Measurements from ENCODE around the gene SECISBP2L.

The SECISBP2L gene

DNA sequence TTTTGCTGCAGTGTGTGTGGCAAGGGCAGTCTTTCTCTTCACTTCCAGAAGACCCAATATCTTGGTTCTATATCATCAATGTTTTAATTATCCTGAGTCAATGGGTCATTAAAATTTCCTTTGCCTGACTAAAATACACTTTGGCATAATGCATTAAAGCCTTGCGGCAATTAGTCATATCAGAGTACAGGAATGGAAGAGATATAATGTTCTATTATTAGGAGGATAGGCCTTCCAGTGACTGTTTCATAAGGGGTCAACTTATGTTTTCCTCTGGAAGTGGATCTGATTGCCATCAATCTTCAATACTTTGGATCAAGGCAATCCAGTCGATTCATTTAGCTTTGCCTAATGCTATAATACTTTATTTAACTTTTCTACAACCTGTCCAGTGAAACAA is 9.4 kb upstream of the SECISBP2L start:
- no peak for DNase-seq

DNA sequence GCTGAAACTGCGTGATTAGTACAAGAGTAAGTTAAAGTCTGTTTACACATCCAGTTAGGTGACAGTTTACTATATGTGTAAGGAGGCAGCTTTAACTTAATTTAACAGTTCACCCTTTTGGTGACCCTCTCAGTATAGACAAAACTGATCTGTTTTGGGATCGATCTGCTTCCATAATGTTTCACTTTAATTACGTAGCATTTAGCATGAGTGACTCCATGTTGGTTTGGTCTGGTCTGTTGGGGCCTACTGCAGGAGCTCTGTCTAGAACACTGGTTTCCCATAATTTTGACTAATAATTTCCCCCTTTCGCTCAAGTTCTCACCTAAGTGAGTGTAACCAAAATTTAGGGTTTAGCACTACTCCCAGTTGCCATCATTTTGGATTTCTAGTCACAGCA is 6.4 kb upstream of the SECISBP2L start:
- no peak for DNase-seq

DNA sequence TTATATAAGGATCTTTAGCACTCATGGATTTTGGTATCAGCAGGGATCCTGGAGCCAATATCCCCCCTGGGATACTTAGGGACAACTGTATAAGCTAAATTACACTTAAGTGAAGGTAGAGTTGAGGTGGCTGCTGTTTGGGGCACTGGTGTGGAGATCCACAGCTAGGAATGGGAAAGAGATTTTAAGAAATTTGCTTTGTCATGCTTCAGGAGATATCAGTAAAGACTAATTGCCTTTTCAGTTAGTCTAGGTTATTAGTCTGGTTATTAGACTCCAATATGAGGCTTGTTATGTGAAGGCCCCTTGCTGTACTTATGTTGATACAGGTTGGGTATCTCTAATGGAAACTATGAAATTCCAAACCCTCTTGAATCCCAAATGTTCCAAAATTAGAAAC is 1.2 kb upstream of the SECISBP2L start:
- DNase-seq: no peak

- no peak for DNase-seq
Observed at GRCh38 chr15:49045751-49046219, 461 bp downstream of the SECISBP2L start.

- DNase-seq: no peak
Observed at GRCh38 chr15:49044766-49045606, 1.3 kb downstream of the SECISBP2L start.

DNA sequence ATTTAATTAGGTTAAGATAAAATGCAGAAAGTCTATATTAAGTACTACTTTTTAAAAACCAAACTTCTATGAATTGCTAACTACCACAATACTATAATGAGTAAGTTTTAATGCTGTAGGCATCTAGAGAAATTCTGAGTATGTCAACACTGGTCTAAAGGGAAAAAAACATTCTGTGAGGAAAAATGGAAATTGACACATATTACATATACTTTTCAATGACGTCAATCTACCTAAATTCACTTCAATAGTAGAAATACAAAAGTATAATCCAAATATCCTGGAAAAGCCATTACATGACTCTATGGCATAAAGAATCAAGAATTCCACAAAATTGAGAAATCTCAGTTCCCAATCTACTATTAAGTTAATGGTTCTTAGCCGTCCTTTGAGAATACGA is 2.2 kb downstream of the SECISBP2L start:
- DNase-seq: no peak

DNA sequence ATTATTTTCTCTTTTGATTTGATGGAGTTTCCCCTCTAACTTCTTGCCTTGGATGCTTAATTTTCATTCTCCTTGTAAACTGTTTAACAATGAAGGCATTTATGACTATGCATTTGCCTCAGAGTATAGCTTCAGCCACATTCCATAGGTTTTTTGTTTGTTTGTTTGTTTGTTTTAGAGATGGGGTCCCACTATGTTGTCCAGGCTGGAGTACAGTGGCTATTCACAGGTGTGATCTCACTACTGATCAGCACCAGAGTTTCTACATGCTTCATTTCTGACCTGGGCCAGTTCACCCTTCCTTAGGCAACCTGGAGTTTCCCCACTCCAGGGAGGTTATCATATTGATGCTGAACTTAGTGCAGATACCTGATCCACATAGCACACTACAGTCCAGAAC is 4.1 kb downstream of the SECISBP2L start:
- DNase-seq: no peak

GRCh38 chr15:49041426-49041825 is 4.8 kb downstream of the SECISBP2L start:
- DNase-seq: no peak

- no peak for DNase-seq
Observed at GRCh38 chr15:49040151-49040550, 6.1 kb downstream of the SECISBP2L start.

DNA sequence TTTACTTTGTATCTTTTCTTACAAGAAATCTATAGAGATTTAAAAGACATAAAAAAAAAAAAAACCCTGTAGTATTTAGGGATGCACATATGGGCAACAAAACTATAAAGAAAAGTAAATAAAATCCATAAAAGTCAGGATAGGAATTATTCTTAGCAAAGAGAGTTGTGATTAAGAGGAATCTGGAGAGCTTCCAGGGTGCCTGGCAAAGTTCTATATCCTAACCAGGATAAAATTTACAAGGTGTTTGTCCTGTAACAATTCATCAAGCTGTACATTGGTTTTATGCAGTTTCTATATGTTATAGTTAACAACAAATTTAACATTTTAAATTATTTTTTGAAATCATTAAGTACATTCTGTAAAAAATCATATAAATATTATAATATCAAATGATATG is 7.9 kb downstream of the SECISBP2L start:
- no peak for DNase-seq

DNA sequence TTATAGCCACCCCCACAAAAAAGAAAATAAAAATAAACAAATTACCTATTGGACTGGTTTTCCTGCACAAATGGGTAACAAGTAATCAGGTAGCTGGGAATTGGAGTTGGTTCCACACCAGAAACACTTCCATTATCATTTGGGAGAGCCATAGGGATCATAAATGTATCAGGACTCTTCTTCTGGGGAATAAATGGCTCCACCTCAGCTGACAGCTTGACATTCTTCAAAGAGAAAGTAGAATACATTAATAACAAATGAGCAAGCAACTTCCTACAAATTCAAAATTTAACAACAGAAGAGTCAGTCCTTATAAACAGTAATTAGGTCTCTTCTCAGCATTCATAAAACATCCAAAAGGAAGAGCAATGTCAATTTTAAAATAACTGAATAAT is 8.7 kb downstream of the SECISBP2L start:
- no peak for DNase-seq

GRCh38 chr15:49036650-49037545 is 9.3 kb downstream of the SECISBP2L start:
- DNase-seq: no peak

DNA sequence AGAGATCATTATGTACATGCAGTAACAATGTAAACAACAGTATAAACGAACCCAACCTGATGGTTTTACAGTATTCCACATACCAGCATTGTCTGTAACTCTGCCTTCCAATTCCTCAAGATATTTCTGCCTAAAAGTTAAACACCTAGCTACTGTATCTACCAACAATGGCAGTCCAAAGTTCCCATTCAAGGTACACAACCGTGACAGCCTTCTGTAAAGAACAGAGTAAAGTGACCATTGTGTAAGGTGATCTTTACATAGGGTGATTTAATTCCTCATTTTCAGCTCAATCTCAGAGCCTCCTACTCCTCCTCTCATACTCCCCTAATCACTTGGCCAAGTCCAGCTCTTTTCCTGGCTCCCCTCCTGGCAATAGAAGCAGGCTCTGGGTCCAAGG is 10.4 kb downstream of the SECISBP2L start:
- DNase-seq: no peak

- no peak for DNase-seq
Observed at GRCh38 chr15:49032601-49033145, 13.6 kb downstream of the SECISBP2L start.

DNA sequence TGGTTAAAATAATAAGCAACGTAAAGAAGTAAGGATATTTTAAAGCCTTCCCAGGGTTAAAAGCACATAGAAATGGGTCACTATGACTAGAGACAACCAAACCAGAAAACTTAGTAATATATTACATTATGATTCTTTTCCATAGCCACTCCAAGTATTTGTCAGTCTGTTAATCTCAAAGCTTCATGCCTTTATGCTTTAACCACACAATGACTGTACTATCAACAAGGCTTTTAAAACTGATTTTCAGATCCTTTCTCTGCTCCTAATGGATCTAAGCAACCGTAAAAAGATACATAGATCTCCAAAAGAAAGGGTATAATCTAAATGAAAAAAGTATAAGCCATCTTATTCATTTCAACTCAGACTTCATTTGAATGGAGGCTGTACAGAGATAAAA is 14.4 kb downstream of the SECISBP2L start:
- DNase-seq: no peak

- no peak for DNase-seq
Observed at GRCh38 chr15:49026700-49027099, 19.5 kb downstream of the SECISBP2L start.

GRCh38 chr15:49024840-49025239 is 21.4 kb downstream of the SECISBP2L start:
- DNase-seq: no peak

- DNase-seq: no peak
Observed at GRCh38 chr15:49023354-49023753, 22.9 kb downstream of the SECISBP2L start.

- DNase-seq: no peak
Observed at GRCh38 chr15:49015896-49016295, 30.4 kb downstream of the SECISBP2L start.

- no peak for DNase-seq
Observed at GRCh38 chr15:48999314-48999713, 46.9 kb downstream of the SECISBP2L start.

- no peak for DNase-seq
Observed at GRCh38 chr15:48996276-48996675, 50.0 kb downstream of the SECISBP2L start.

- DNase-seq: no peak
Observed at GRCh38 chr15:48993380-48993779, 52.9 kb downstream of the SECISBP2L start.

DNA sequence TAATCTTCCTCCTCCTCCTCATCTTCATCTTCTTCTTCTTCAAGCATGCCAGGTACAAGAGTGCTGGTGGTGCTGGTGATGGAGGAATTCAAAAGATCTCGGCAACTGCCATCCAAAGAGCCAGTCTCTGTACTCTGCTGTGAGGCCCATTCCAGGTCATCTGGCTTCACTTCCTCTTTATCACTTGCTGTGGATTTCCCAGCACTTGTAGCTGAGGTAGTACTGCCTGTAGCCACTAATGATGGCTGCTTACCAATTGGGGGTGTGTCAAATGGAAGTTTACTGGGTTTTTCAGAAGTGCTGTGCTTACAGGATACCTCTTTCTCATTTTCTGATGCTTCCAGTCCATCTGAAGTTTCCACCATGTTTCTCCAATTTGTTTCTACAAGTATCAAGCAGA is 53.7 kb downstream of the SECISBP2L start:
- DNase-seq: no peak

DNA sequence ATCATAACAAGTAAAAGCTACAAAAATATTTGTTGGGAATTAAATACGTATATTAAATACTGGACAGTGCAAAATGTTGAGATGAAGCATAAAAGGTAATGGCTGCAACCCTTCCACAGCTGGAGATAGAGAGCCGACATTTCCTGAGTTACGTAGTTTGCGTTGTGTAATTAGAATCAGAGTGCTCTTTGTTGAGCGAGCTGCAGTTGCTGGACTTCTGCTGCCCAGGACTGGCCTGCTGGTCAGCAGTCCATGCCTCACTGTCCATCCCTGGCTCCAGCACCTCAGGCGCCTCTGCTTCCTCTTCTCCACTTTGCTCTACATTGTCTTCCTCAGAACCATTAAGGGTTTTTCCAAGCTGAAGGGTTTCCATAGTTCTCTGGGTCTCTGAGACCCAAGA is 54.1 kb downstream of the SECISBP2L start:
- DNase-seq: no peak
